ENCODE data around the gene SMG6. TPM values are rescaled to one million over a fixed set of nuclear protein-coding genes. Genes with fewer than 3 reads are reported as not detected.
A peak's percentile ranks its signal among the peaks of the same experiment; 100 is the strongest.

The SMG6 gene
- total and polyA plus RNA-seq, 11 donors = 12.2 to 38.6 (median 22.1) TPM

DNA sequence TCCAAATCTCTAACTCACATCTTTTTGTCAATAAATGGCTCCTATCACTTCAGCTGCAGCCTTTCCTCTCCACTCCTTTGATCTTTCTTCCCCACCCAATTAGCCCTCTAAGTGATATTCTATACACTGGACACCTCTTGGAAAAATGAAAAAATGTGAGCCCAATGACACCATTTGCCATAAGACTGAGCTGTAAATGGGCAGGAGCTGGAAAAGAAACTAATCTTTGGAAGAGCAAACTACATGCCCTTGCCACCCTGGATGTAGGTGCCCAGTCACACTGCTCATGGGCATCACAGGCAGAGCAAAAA lies 80.0 kb downstream of the SMG6 start:
- no peaks in the 10 kb centered on the region for H3K9me3 ChIP-seq
- H3K27ac ChIP-seq = peak overlapping the region in 11 of 12 donors; percentile 33 to 82 (median 71)
- ATAC-seq = no peak
- peaks cover 0 to 23% (median 0%) of the 10 kb centered on the region in 9 donors for H3K36me3 ChIP-seq
- H3K4me1 ChIP-seq = peaks cover 0 to 32% (median 15%) of the 10 kb centered on the region in 12 donors
- no peaks in the 10 kb centered on the region for H3K27me3 ChIP-seq
- H3K4me3 ChIP-seq = no peak overlapping the region
- TF ChIP-seq, protein P1, sequence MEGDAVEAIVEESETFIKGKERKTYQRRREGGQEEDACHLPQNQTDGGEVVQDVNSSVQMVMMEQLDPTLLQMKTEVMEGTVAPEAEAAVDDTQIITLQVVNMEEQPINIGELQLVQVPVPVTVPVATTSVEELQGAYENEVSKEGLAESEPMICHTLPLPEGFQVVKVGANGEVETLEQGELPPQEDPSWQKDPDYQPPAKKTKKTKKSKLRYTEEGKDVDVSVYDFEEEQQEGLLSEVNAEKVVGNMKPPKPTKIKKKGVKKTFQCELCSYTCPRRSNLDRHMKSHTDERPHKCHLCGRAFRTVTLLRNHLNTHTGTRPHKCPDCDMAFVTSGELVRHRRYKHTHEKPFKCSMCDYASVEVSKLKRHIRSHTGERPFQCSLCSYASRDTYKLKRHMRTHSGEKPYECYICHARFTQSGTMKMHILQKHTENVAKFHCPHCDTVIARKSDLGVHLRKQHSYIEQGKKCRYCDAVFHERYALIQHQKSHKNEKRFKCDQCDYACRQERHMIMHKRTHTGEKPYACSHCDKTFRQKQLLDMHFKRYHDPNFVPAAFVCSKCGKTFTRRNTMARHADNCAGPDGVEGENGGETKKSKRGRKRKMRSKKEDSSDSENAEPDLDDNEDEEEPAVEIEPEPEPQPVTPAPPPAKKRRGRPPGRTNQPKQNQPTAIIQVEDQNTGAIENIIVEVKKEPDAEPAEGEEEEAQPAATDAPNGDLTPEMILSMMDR (IDR thresholded peaks at IDR 0.05) = no peak
- TF ChIP-seq POLR2A (IDR thresholded peaks at IDR 0.05) = no peak
- DNase-seq = no peak
- intact Hi-C loops (cut with DNase I) = loop anchor here in 2 of 10 donors (5.0 kb wide), 2 partner anchors 41 to 126 kb away; no protein-coding TSS in a partner anchor

DNA sequence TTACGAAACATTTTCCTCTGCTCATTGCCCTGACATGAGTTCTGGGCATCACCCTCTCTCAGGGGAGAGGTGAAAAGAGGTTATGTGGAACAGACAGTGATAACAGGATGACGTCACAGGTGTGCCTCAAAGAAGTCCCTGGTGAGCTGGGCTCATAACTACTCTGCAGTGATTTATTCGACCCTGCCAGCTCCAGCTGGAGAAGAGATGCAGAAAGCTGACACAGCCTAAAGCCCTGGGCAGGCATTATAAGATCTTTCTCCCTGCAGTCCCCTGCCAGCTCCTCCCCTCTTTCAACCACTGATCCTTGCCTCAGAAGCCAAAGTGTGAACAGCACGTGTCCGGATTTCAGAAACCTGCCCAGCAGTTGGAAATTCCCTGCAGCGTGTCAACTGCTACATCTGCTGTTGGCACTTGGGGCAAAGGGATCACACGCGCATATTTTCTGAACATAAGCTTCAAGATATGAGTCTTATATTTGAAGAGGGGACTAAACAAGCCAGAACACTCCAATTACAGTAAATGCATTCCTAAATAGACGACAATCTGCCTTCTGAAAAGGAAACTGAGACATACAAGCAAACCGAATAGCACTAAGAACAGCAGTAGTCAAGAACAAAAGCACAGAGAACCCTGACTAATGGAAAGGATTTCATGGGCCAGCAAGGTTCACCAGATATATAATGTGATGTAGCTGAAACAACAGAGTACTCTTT lies 80.5 kb downstream of the SMG6 start:
- no peak overlapping the region for H3K4me3 ChIP-seq
- H3K9me3 ChIP-seq = no peaks in the 10 kb centered on the region
- H3K4me1 ChIP-seq = peaks cover 0 to 32% (median 15%) of the 10 kb centered on the region in 12 donors
- H3K36me3 ChIP-seq = peaks cover 0 to 21% (median 0%) of the 10 kb centered on the region in 9 donors
- ATAC-seq (peak; percentile 93 to 98 (median 96)), DNase-seq (peak in 4 of 5 donors; percentile 59 to 87 (median 72))
- peak overlapping the region in 11 of 12 donors; percentile 33 to 82 (median 71) for H3K27ac ChIP-seq
- TF ChIP-seq, protein P1 (IDR thresholded peaks at IDR 0.05) = peak in 1 of 12 donors; percentile 6
- TF ChIP-seq POLR2A (IDR thresholded peaks at IDR 0.05) = no peak
- intact Hi-C loops (cut with DNase I) = loop anchor here in 2 of 10 donors (5.0 kb wide), 2 partner anchors 41 to 126 kb away; no protein-coding TSS in a partner anchor
- 31 to 44% (median 41%) methylated on average over 10 of the region's 10 CpGs for WGBS, 4 donors
- no peaks in the 10 kb centered on the region for H3K27me3 ChIP-seq

DNA sequence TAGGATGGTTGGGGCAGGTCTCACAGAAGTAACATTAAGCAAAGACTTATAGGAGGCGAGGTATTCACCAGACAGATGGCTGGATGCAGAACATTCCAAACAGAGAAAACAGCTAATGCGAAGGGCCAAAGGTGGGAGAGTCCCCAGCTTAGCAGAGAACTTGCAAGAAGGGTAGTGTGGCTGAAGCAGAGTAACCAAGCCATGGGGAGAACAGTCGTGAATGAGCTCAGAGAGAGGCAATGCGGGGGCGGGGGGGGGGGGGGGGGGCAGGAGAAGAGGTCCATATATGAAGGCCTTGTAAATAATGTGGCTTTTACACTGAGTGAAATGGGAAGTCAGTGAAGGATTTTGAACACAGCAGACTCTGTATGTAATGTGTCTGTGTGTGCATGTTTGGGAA lies 81.3 kb downstream of the SMG6 start:
- DNase-seq = no peak
- WGBS, 4 donors = 53 to 69% (median 68%) methylated on average over 5 of the region's 5 CpGs
- Histone ChIP-seq H3K27ac (peak overlapping the region in 11 of 12 donors; percentile 33 to 82 (median 71)), H3K27me3 (no peaks in the 10 kb centered on the region), H3K4me3 (no peak overlapping the region), H3K36me3 (peaks cover 0 to 17% (median 0%) of the 10 kb centered on the region in 9 donors), H3K4me1 (peaks cover 0 to 32% (median 15%) of the 10 kb centered on the region in 12 donors), H3K9me3 (no peaks in the 10 kb centered on the region)
- intact Hi-C loops (cut with DNase I) = loop anchor here in 2 of 10 donors (5.0 kb wide), 2 partner anchors 40 to 125 kb away; no protein-coding TSS in a partner anchor
- TF ChIP-seq POLR2A (IDR thresholded peaks at IDR 0.05) = no peak
- ATAC-seq = peak in 2 of 4 donors; percentile 19 to 27

DNA sequence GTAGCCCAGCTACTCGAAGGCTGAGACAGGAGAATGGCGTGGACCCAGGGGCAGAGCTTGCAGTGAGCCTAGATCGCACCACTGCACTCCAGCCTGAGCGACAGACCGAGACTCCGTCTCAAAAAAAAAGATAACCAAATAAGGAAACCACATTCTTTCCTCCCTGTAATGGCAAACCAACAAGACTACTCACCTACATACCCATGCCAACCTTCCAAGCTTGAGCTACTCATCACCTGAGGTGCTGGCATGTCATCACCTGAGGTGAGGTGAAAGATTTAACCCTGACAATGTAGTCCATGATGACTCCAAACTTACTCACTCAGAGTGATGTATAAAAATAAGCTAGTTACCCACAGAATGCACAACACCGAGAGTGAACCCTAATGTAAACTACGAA lies 85.2 kb downstream of the SMG6 start:
- Histone ChIP-seq H3K4me3 (no peak overlapping the region), H3K9me3 (no peaks in the 10 kb centered on the region), H3K4me1 (peaks cover 3 to 55% (median 40%) of the 10 kb centered on the region in 12 donors), H3K27ac (no peak overlapping the region), H3K27me3 (no peaks in the 10 kb centered on the region), H3K36me3 (peaks cover 0 to 10% (median 0%) of the 10 kb centered on the region in 9 donors)
- intact Hi-C loops (cut with DNase I) = loop anchor here in 2 of 10 donors (5.0 kb wide), 2 partner anchors 41 to 46 kb away; no protein-coding TSS in a partner anchor
- TF ChIP-seq, protein P1 (IDR thresholded peaks at IDR 0.05) = no peak
- TF ChIP-seq POLR2A (IDR thresholded peaks at IDR 0.05) = no peak
- ATAC-seq (no peak), DNase-seq (no peak)
- 92 to 95% (median 94%) methylated on average over 8 of the region's 8 CpGs for WGBS, 4 donors

All from heart left ventricle (tissue), 16 donors.